Activated T-helper 1 cell treated with anti-CD3 and anti-CD28 coated beads, Interleukin-12 subunit alpha, Interleukin-12 subunit beta, Interleukin-2, Interleukin-4 antibody, amounts not matched to agents 30 ng/mL and 10 ng/mL and 1 ng/mL, durations not matched to agents 14 hours and 24 hours and 36 hours (primary cell): Measurements from ENCODE around the gene EGFLAM. TPM values are rescaled to one million over a fixed set of nuclear protein-coding genes. Genes with fewer than 3 reads are reported as not detected.

Experiments used
- DNase-seq: peaks from one replicate; pipeline ENCODE4 v3.0.0; 2021; ENCODE audit warnings: low spot score
- H3K27ac Mint-ChIP-seq: one replicate; pipeline ENCODE4 v1.8.0; 2021; ENCODE audit warnings: mild to moderate bottlenecking, mixed read lengths
- H3K27me3 Mint-ChIP-seq: one replicate; pipeline ENCODE4 v1.8.0; 2022; ENCODE audit warnings: mild to moderate bottlenecking, moderate library complexity, mixed read lengths; ENCODE audit not compliant: insufficient read depth
- H3K36me3 Mint-ChIP-seq: one replicate; pipeline ENCODE4 v1.8.0; 2021; ENCODE audit warnings: low read depth, mixed read lengths
- H3K4me1 Mint-ChIP-seq: one replicate; pipeline ENCODE4 v1.8.0; 2021; ENCODE audit warnings: low read depth, mixed read lengths
- H3K4me3 Mint-ChIP-seq: one replicate; pipeline ENCODE4 v1.8.0; 2021; ENCODE audit warnings: mild to moderate bottlenecking, moderate library complexity, mixed read lengths
- H3K9me3 Mint-ChIP-seq: one replicate; pipeline ENCODE4 v1.8.0; 2021; ENCODE audit warnings: mixed read lengths
- intact Hi-C: fragments of 100-400 bp; cut with micrococcal nuclease; formaldehyde crosslinking; loops from one replicate; pipeline ENCODE4 v1.15.1; 2024
- total RNA-seq: library from RNA; stranded (reverse); gene quantifications from 2 replicates; pipeline ENCODE4 v1.2.3, GENCODE V29; 2022

The EGFLAM gene
- total RNA-seq, 1 donor from 2014 or later = not detected

DNA sequence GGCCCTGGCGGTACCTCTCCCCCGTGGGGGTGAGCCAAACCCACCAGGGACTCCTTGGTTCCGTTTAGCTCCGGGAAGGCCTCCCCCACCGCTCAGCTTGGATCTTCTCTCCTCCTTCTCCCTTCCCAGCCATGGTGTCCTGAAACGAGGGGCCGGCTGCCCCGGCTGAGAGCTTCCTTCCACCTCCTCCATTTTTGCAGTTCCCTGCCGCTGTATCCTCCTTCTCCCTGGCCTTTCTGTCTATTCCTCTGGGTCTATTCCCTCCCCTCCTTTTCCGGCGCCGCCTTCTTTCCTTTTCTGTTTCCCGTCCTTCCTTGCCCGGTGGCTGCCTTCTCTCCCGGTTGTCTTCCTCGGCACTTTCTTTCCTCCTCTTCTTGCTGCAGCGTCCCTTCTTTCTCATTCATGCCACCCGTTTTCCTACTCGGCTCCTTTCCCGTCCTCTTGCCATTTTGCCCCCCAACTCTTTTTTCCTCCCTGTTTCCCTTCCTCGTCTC lies 187.7 kb downstream of the EGFLAM start:
- peaks cover 60% of the 10 kb centered on the region for H3K27me3 Mint-ChIP-seq
- DNase-seq = no peak
- intact Hi-C loops = no loop called here
- no peak overlapping the region for H3K27ac Mint-ChIP-seq
- no peaks in the 10 kb centered on the region for H3K4me1 Mint-ChIP-seq
- H3K9me3 Mint-ChIP-seq = no peaks in the 10 kb centered on the region
- no peak overlapping the region for H3K4me3 Mint-ChIP-seq
- no peaks in the 10 kb centered on the region for H3K36me3 Mint-ChIP-seq

DNA sequence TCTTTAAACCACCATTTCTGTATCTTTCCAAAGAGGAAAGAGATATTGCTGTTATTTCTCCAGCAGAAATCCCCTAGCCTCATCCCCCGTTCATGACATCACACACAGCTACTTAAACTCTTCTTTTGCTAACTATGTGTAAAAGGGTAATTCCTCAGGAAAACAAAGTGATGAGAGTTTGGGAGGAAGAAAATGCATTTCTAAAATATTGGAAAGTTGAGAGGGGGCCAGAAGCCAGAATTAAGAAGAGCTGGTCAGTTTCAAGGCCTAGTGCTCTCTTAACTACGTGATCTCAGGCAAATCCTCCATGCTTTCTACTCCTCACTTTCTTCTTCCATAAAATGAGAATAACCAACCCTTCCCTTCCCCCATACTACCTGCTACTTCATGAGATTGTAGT lies 188.7 kb downstream of the EGFLAM start:
- no peaks in the 10 kb centered on the region for H3K36me3 Mint-ChIP-seq
- peaks cover 60% of the 10 kb centered on the region for H3K27me3 Mint-ChIP-seq
- no peaks in the 10 kb centered on the region for H3K9me3 Mint-ChIP-seq
- DNase-seq = no peak
- H3K27ac Mint-ChIP-seq = no peak overlapping the region
- no peak overlapping the region for H3K4me3 Mint-ChIP-seq
- intact Hi-C loops = no loop called here
- no peaks in the 10 kb centered on the region for H3K4me1 Mint-ChIP-seq

GRCh38 chr5:38447786-38448185 lies 189.4 kb downstream of the EGFLAM start:
- peaks cover 6% of the 10 kb centered on the region for H3K4me1 Mint-ChIP-seq
- no peak overlapping the region for H3K27ac Mint-ChIP-seq
- no peaks in the 10 kb centered on the region for H3K36me3 Mint-ChIP-seq
- intact Hi-C loops = no loop called here
- H3K27me3 Mint-ChIP-seq = peaks cover 68% of the 10 kb centered on the region
- no peak for DNase-seq
- no peak overlapping the region for H3K4me3 Mint-ChIP-seq
- H3K9me3 Mint-ChIP-seq = no peaks in the 10 kb centered on the region

- Mint-ChIP-seq H3K27ac (no peak overlapping the region), H3K4me1 (peaks cover 16% of the 10 kb centered on the region), H3K9me3 (no peaks in the 10 kb centered on the region), H3K27me3 (peaks cover 73% of the 10 kb centered on the region), H3K36me3 (no peaks in the 10 kb centered on the region), H3K4me3 (no peak overlapping the region)
- no peak for DNase-seq
- intact Hi-C loops = no loop called here
Measured at GRCh38 chr5:38448568-38449350, 190.4 kb downstream of the EGFLAM start.

GRCh38 chr5:38450627-38451026 lies 192.3 kb downstream of the EGFLAM start:
- Mint-ChIP-seq H3K4me3 (no peak overlapping the region), H3K27me3 (peaks cover 75% of the 10 kb centered on the region), H3K4me1 (peaks cover 22% of the 10 kb centered on the region), H3K9me3 (no peaks in the 10 kb centered on the region), H3K36me3 (no peaks in the 10 kb centered on the region), H3K27ac (no peak overlapping the region)
- intact Hi-C loops = loop anchor here (10.0 kb wide), 1 partner anchor 726 kb away; no protein-coding TSS in a partner anchor
- DNase-seq = no peak

DNA sequence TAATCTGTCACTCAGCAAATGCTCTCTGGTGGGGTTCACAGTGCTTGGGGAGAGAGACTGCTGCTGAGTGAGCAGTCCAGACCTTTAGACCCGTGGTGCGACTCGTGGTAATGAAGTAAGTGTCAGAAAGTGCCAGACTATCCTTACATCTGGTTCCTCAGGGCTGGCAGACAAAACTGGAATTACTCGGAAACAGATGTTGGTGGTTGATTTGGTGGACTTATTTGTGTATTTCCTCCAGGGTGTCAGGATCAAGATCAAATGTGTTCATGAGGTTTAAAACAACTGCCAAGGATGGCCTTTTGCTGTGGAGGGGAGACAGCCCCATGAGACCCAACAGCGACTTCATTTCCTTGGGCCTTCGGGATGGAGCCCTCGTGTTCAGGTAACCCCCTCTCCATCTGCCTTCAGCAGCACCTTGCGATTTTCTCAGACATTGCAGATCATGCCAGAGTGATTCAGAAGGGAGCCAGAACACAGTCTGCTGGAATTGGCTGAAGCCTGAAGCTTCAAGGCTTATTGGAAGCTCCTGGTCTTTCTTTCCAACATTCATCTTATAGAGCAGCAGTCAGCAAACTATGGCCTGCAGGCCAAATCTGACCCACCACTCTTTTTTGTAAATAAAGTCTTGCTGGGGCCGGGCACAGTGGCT lies 192.8 kb downstream of the EGFLAM start:
- intact Hi-C loops = loop anchor here (10.0 kb wide), 1 partner anchor 726 kb away; no protein-coding TSS in a partner anchor
- H3K4me3 Mint-ChIP-seq = no peak overlapping the region
- H3K4me1 Mint-ChIP-seq = peaks cover 22% of the 10 kb centered on the region

GRCh38 chr5:38452201-38452600 lies 193.8 kb downstream of the EGFLAM start:
- H3K4me3 Mint-ChIP-seq = no peak overlapping the region
- peaks cover 83% of the 10 kb centered on the region for H3K27me3 Mint-ChIP-seq
- no peaks in the 10 kb centered on the region for H3K9me3 Mint-ChIP-seq
- no peaks in the 10 kb centered on the region for H3K36me3 Mint-ChIP-seq
- intact Hi-C loops = loop anchor here (10.0 kb wide), 1 partner anchor 727 kb away; no protein-coding TSS in a partner anchor
- no peak overlapping the region for H3K27ac Mint-ChIP-seq
- DNase-seq = no peak
- peaks cover 22% of the 10 kb centered on the region for H3K4me1 Mint-ChIP-seq

More for the DNA sequence above, 192.8 kb downstream of the EGFLAM start:
- H3K9me3 Mint-ChIP-seq = no peaks in the 10 kb centered on the region
- no peak for DNase-seq
- peaks cover 79% of the 10 kb centered on the region for H3K27me3 Mint-ChIP-seq
- H3K36me3 Mint-ChIP-seq = no peaks in the 10 kb centered on the region
- no peak overlapping the region for H3K27ac Mint-ChIP-seq

- Mint-ChIP-seq H3K36me3 (no peaks in the 10 kb centered on the region), H3K27me3 (peaks cover 83% of the 10 kb centered on the region), H3K9me3 (no peaks in the 10 kb centered on the region), H3K27ac (peak overlapping the region; percentile 66), H3K4me3 (peak overlapping the region; percentile 35), H3K4me1 (peaks cover 22% of the 10 kb centered on the region)
- intact Hi-C loops = loop anchor here (10.0 kb wide), 1 partner anchor 729 kb away; no protein-coding TSS in a partner anchor
- DNase-seq = peak; percentile 65
Measured at GRCh38 chr5:38453506-38453905, 195.1 kb downstream of the EGFLAM start.

- Mint-ChIP-seq H3K36me3 (no peaks in the 10 kb centered on the region), H3K4me1 (peaks cover 22% of the 10 kb centered on the region), H3K4me3 (peak overlapping the region; percentile 35), H3K27ac (no peak overlapping the region), H3K27me3 (peaks cover 79% of the 10 kb centered on the region), H3K9me3 (no peaks in the 10 kb centered on the region)
- DNase-seq = no peak
- intact Hi-C loops = loop anchor here (10.0 kb wide), 1 partner anchor 729 kb away; no protein-coding TSS in a partner anchor
Measured at GRCh38 chr5:38453921-38454320, 195.6 kb downstream of the EGFLAM start.

GRCh38 chr5:38455796-38456330 lies 197.5 kb downstream of the EGFLAM start:
- H3K27ac Mint-ChIP-seq = no peak overlapping the region
- peaks cover 22% of the 10 kb centered on the region for H3K4me1 Mint-ChIP-seq
- DNase-seq = no peak
- no peaks in the 10 kb centered on the region for H3K36me3 Mint-ChIP-seq
- peaks cover 74% of the 10 kb centered on the region for H3K27me3 Mint-ChIP-seq
- intact Hi-C loops = loop anchor here (10.0 kb wide), 1 partner anchor 731 kb away; no protein-coding TSS in a partner anchor
- H3K9me3 Mint-ChIP-seq = no peaks in the 10 kb centered on the region
- H3K4me3 Mint-ChIP-seq = no peak overlapping the region

- peaks cover 22% of the 10 kb centered on the region for H3K4me1 Mint-ChIP-seq
- no peaks in the 10 kb centered on the region for H3K36me3 Mint-ChIP-seq
- intact Hi-C loops = loop anchor here (10.0 kb wide), 1 partner anchor 732 kb away; no protein-coding TSS in a partner anchor
- no peak overlapping the region for H3K27ac Mint-ChIP-seq
- H3K4me3 Mint-ChIP-seq = no peak overlapping the region
- H3K27me3 Mint-ChIP-seq = peaks cover 65% of the 10 kb centered on the region
- no peak for DNase-seq
- H3K9me3 Mint-ChIP-seq = no peaks in the 10 kb centered on the region
Measured at GRCh38 chr5:38456657-38457399, 198.5 kb downstream of the EGFLAM start.

- no peak overlapping the region for H3K4me3 Mint-ChIP-seq
- no peaks in the 10 kb centered on the region for H3K36me3 Mint-ChIP-seq
- H3K9me3 Mint-ChIP-seq = no peaks in the 10 kb centered on the region
- H3K27ac Mint-ChIP-seq = no peak overlapping the region
- DNase-seq = no peak
- peaks cover 11% of the 10 kb centered on the region for H3K4me1 Mint-ChIP-seq
- H3K27me3 Mint-ChIP-seq = peaks cover 66% of the 10 kb centered on the region
- intact Hi-C loops = loop anchor here (10.0 kb wide), 1 partner anchor 733 kb away; no protein-coding TSS in a partner anchor
Measured at GRCh38 chr5:38458174-38458573, 199.8 kb downstream of the EGFLAM start.
